Glomerular endothelial cell (primary cell): ENCODE results near the gene FSCN2. TPM values are rescaled to one million over a fixed set of nuclear protein-coding genes. Genes with fewer than 3 reads are reported as not detected.

ENCODE experiments used
- total RNA-seq: library from RNA; depleted of rRNA; stranded (reverse); fragments of >200 nt; gene quantifications from 2 replicates; pipeline ENCODE4 v1.2.3, GENCODE V29; 2015

The FSCN2 gene
- total RNA-seq, 1 donor from 2014 or later: 0.64 TPM

Other genes with a start within 250 kb of the FSCN2 start
- 113 and 162 TPM in 2 replicates for gene SLC38A10, start 233.1 kb upstream of the FSCN2 start, total RNA-seq
- 19.3 and 30.5 TPM in 2 replicates for gene BAHCC1, start 132.9 kb upstream of the FSCN2 start, total RNA-seq
- gene ACTG1, start 15.6 kb upstream of the FSCN2 start, total RNA-seq: 7,260 and 9,336 TPM in 2 replicates
- 44.2 and 50.8 TPM in 2 replicates for gene FAAP100, start 24.0 kb downstream of the FSCN2 start, total RNA-seq
- gene NPLOC4, start 108.7 kb downstream of the FSCN2 start, total RNA-seq: 80.5 and 111 TPM in 2 replicates
- gene TSPAN10, start 108.8 kb downstream of the FSCN2 start, total RNA-seq: 0.18 and 0.44 TPM in 2 replicates
- 2.7 and 3.2 TPM in 2 replicates for gene PDE6G, start 128.2 kb downstream of the FSCN2 start, total RNA-seq
- 16.5 and 35.1 TPM in 2 replicates for gene OXLD1, start 138.2 kb downstream of the FSCN2 start, total RNA-seq
- gene CCDC137, start 138.4 kb downstream of the FSCN2 start, total RNA-seq: 19.0 and 22.8 TPM in 2 replicates
- gene ARL16, start 155.4 kb downstream of the FSCN2 start, total RNA-seq: 25.6 and 38.8 TPM in 2 replicates
- gene HGS, start 155.6 kb downstream of the FSCN2 start, total RNA-seq: 136 and 145 TPM in 2 replicates
- gene MRPL12, start 175.0 kb downstream of the FSCN2 start, total RNA-seq: 75.4 and 84.5 TPM in 2 replicates
- gene SLC25A10, start 183.9 kb downstream of the FSCN2 start, total RNA-seq: 13.2 and 19.0 TPM in 2 replicates